H9 (cell line): ENCODE results near the gene FAM228A. TPM values are rescaled to one million over a fixed set of nuclear protein-coding genes. Genes with fewer than 3 reads are reported as not detected.
A peak's percentile ranks its signal among the peaks of the same experiment; 100 is the strongest.

Experiments
- DNase-seq: peaks from one replicate; pipeline ENCODE4 v3.0.0-alpha.2; 2017
- H2AFZ ChIP-seq: one replicate; pipeline ENCODE4 v1.6.1; 2013; ENCODE audit warnings: mild to moderate bottlenecking, low read length, control low read depth, moderate library complexity
- H2AK5ac ChIP-seq: 2 replicates; pipeline ENCODE4 v1.6.1; 2013; ENCODE audit warnings: low read length, control low read depth, mixed read lengths; ENCODE audit not compliant: insufficient read length
- H2BK120ac ChIP-seq: one replicate; pipeline ENCODE4 v1.6.1; 2013; ENCODE audit warnings: low read depth, mild to moderate bottlenecking, low read length, control low read depth, inconsistent platforms; ENCODE audit not compliant: poor library complexity, severe bottlenecking
- H2BK12ac ChIP-seq: 2 replicates; pipeline ENCODE4 v1.6.1; 2013; ENCODE audit warnings: low read length, control low read depth, mixed read lengths, low read depth; ENCODE audit not compliant: insufficient read length
- H2BK15ac ChIP-seq: 2 replicates; pipeline ENCODE4 v1.6.1; 2013; ENCODE audit warnings: low read depth, low read length, control low read depth
- H2BK20ac ChIP-seq: one replicate; pipeline ENCODE4 v1.6.1; 2013; ENCODE audit warnings: low read depth, mild to moderate bottlenecking, low read length, control low read depth, inconsistent platforms; ENCODE audit not compliant: poor library complexity, severe bottlenecking
- H2BK5ac ChIP-seq: 2 replicates; pipeline ENCODE4 v1.6.1; 2013; ENCODE audit warnings: low read length, control low read depth, mixed read lengths; ENCODE audit not compliant: insufficient read length
- H3K14ac ChIP-seq: 2 replicates; pipeline ENCODE4 v1.6.1; 2013; ENCODE audit warnings: low read length, control low read depth; ENCODE audit not compliant: insufficient read depth
- H3K18ac ChIP-seq: 2 replicates; pipeline ENCODE4 v1.6.1; 2013; ENCODE audit warnings: low read depth, mild to moderate bottlenecking, mixed read lengths, low read length, control low read depth; ENCODE audit not compliant: insufficient read length
- H3K23ac ChIP-seq: 2 replicates; pipeline ENCODE4 v1.6.1; 2013; ENCODE audit warnings: low read length, control low read depth, mixed read lengths, low read depth; ENCODE audit not compliant: insufficient read length
- H3K23me2 ChIP-seq: 2 replicates; pipeline ENCODE4 v1.6.1; 2013; ENCODE audit warnings: low read depth, mild to moderate bottlenecking, mixed read lengths, low read length, control low read depth; ENCODE audit not compliant: insufficient read length, poor library complexity, severe bottlenecking
- H3K27ac ChIP-seq: 2 replicates; pipeline ENCODE4 v1.5.1; 2013; ENCODE audit warnings: low read length, control low read depth, mixed read lengths, low read depth; ENCODE audit not compliant: insufficient read length
- H3K27me3 ChIP-seq: 2 replicates; pipeline ENCODE4 v1.6.1; 2013; ENCODE audit warnings: low read length, control low read depth, inconsistent platforms; ENCODE audit not compliant: insufficient read depth
- H3K4ac ChIP-seq: 2 replicates; pipeline ENCODE4 v1.6.1; 2013; ENCODE audit warnings: low read depth, mild to moderate bottlenecking, control low read depth, inconsistent platforms, low read length, moderate library complexity
- H3K4me1 ChIP-seq: 2 replicates; pipeline ENCODE4 v1.6.1; 2013; ENCODE audit warnings: low read length, control low read depth, inconsistent platforms; ENCODE audit not compliant: insufficient read depth
- H3K4me2 ChIP-seq: 2 replicates; pipeline ENCODE4 v1.6.1; 2013; ENCODE audit warnings: low read length, control low read depth, mixed read lengths; ENCODE audit not compliant: insufficient read length, insufficient read depth
- H3K56ac ChIP-seq: 2 replicates; pipeline ENCODE4 v1.6.1; 2013; ENCODE audit warnings: low read depth, mild to moderate bottlenecking, mixed read lengths, low read length, control low read depth; ENCODE audit not compliant: insufficient read length
- H3K79me1 ChIP-seq: 2 replicates; pipeline ENCODE4 v1.6.1; 2013; ENCODE audit warnings: low read depth, mild to moderate bottlenecking, moderate library complexity, low read length, control low read depth, inconsistent platforms; ENCODE audit not compliant: insufficient read depth, poor library complexity, severe bottlenecking
- H3K79me2 ChIP-seq: 2 replicates; pipeline ENCODE4 v1.6.1; 2013; ENCODE audit warnings: low read length, control low read depth, inconsistent platforms; ENCODE audit not compliant: insufficient read depth
- H3K9ac ChIP-seq: 2 replicates; pipeline ENCODE4 v1.6.1; 2013; ENCODE audit warnings: low read length, control low read depth, mixed read lengths; ENCODE audit not compliant: insufficient read length; ENCODE audit errors: extremely low read depth
- H3K9me3 ChIP-seq: one replicate; pipeline ENCODE4 v1.6.1; 2013; ENCODE audit warnings: low read depth, low read length, inconsistent platforms; ENCODE audit not compliant: control insufficient read depth
- H3T11ph ChIP-seq: one replicate; pipeline ENCODE4 v1.6.1; 2013; ENCODE audit warnings: mild to moderate bottlenecking, low read length, control low read depth, inconsistent platforms
- H4K20me1 ChIP-seq: one replicate; pipeline ENCODE4 v1.6.1; 2013; ENCODE audit not compliant: control insufficient read depth, insufficient read length, insufficient read depth
- H4K5ac ChIP-seq: 2 replicates; pipeline ENCODE4 v1.6.1; 2013; ENCODE audit warnings: low read depth, mild to moderate bottlenecking, mixed read lengths, low read length, control low read depth; ENCODE audit not compliant: insufficient read length
- H4K8ac ChIP-seq: replicated peaks from 2 replicates; pipeline ENCODE4 v1.6.1; 2013; ENCODE audit warnings: low read length, control low read depth, mixed read lengths, low read depth; ENCODE audit not compliant: insufficient read length
- H4K91ac ChIP-seq: 2 replicates; pipeline ENCODE4 v1.6.1; 2013; ENCODE audit warnings: low read depth, mild to moderate bottlenecking, moderate library complexity, mixed read lengths, low read length, control low read depth; ENCODE audit not compliant: insufficient read length
- H3K27ac Mint-ChIP-seq, 3 experiments: 2 replicates in 2 of 3; 3 replicates in 1 of 3; pipeline ENCODE4 v1.8.0; 2020 to 2021; ENCODE audit warnings: mixed read lengths in 3 of 3, mild to moderate bottlenecking in 1 of 3, moderate library complexity in 1 of 3
- H3K27me3 Mint-ChIP-seq: 2 replicates; pipeline ENCODE4 v1.8.0; 2021; ENCODE audit warnings: low read depth, mild to moderate bottlenecking, moderate library complexity, mixed read lengths
- H3K36me3 Mint-ChIP-seq, 3 experiments: 2 replicates in 2 of 3; 3 replicates in 1 of 3; pipeline ENCODE4 v1.8.0; 2020 to 2021; ENCODE audit warnings: low read depth in 3 of 3, mixed read lengths in 3 of 3; ENCODE audit not compliant: insufficient read depth in 1 of 3
- H3K4me1 Mint-ChIP-seq, 2 experiments: 2 replicates each; pipeline ENCODE4 v1.8.0; 2020; ENCODE audit warnings: mixed read lengths in 2 of 2
- H3K4me3 Mint-ChIP-seq, 2 experiments: 2 replicates in 1 of 2; 3 replicates in 1 of 2; pipeline ENCODE4 v1.8.0; 2020 to 2021; ENCODE audit warnings: mild to moderate bottlenecking in 2 of 2, mixed read lengths in 2 of 2, moderate library complexity in 1 of 2
- H3K9me3 Mint-ChIP-seq, 2 experiments: 2 replicates in 1 of 2; 3 replicates in 1 of 2; pipeline ENCODE4 v1.8.0; 2020; ENCODE audit warnings: mild to moderate bottlenecking in 2 of 2, mixed read lengths in 2 of 2, moderate library complexity in 1 of 2
- WGBS: extraction: QIAGEN DNeasy Blood & Tissue Kit; methylation state at CpG from one replicate; pipeline ENCODE4 v1.1.7; 2013; ENCODE audit warnings: missing lambda C conversion rate, low lambda C conversion rate, mixed read lengths; ENCODE audit not compliant: insufficient read length; ENCODE audit errors: extremely low coverage; 5-methylcytosine and 5-hydroxymethylcytosine counted together
- total RNA-seq: library from RNA; stranded (reverse); gene quantifications from 2 replicates; pipeline ENCODE4 v1.2.1, GENCODE V29; 2021
- TF ChIP-seq, protein P1 (sequence below): fragments of 200-600 bp; sonication (generic); conservative IDR thresholded peaks from 3 replicates; pipeline ENCODE4 v1.8.0; 2021; ENCODE audit warnings: antibody characterized with exemption, mild to moderate bottlenecking

Gene FAM228A
- total RNA-seq, 1 experiment from 2014 or later: not detected

- Histone ChIP-seq H3K4ac (no peak overlapping the region), H2BK5ac (no peak overlapping the region), H3K4me2 (no peak overlapping the region), H2BK12ac (no peak overlapping the region), H3K23me2 (no peaks in the 10 kb centered on the region), H3K23ac (no peak overlapping the region), H3K14ac (no peak overlapping the region), H4K91ac (no peak overlapping the region), H4K8ac (no peak overlapping the region), H2BK20ac (no peak overlapping the region), H3K56ac (no peak overlapping the region), H2BK15ac (no peak overlapping the region), H3K27me3 (no peaks in the 10 kb centered on the region), H3K79me2 (no peaks in the 10 kb centered on the region), H3K18ac (no peak overlapping the region), H4K20me1 (no peaks in the 10 kb centered on the region), H3T11ph (no peak overlapping the region), H3K4me1 (no peaks in the 10 kb centered on the region), H4K5ac (no peak overlapping the region), H3K79me1 (no peaks in the 10 kb centered on the region), H3K9ac (no peak overlapping the region), H2BK120ac (no peak overlapping the region), H2AFZ (no peak overlapping the region), H2AK5ac (no peak overlapping the region), H3K27ac (no peak overlapping the region), H3K9me3 (no peaks in the 10 kb centered on the region)
- H3K27me3 Mint-ChIP-seq: no peaks in the 10 kb centered on the region; the same call in 1 of the 2 replicates
- H3K9me3 Mint-ChIP-seq: no peaks in the 10 kb centered on the region; a peak in 1 of 5 replicates
- H3K4me3 Mint-ChIP-seq: no peak overlapping the region
- H3K36me3 Mint-ChIP-seq: peaks cover 0 to 7% (median 0%) of the 10 kb centered on the region in 3 experiments; a peak in 3 of 7 replicates
- WGBS: no CpG with 5 or more reads among the region's 12 CpGs
- peaks cover 2 to 16% of the 10 kb centered on the region in 2 experiments; a peak in 2 of 4 replicates for H3K4me1 Mint-ChIP-seq
- TF ChIP-seq, protein P1, sequence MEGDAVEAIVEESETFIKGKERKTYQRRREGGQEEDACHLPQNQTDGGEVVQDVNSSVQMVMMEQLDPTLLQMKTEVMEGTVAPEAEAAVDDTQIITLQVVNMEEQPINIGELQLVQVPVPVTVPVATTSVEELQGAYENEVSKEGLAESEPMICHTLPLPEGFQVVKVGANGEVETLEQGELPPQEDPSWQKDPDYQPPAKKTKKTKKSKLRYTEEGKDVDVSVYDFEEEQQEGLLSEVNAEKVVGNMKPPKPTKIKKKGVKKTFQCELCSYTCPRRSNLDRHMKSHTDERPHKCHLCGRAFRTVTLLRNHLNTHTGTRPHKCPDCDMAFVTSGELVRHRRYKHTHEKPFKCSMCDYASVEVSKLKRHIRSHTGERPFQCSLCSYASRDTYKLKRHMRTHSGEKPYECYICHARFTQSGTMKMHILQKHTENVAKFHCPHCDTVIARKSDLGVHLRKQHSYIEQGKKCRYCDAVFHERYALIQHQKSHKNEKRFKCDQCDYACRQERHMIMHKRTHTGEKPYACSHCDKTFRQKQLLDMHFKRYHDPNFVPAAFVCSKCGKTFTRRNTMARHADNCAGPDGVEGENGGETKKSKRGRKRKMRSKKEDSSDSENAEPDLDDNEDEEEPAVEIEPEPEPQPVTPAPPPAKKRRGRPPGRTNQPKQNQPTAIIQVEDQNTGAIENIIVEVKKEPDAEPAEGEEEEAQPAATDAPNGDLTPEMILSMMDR: no peak
- peak overlapping the region in 1 of 3 experiments; percentile 45; a peak in 1 of 7 replicates for H3K27ac Mint-ChIP-seq
- DNase-seq: no peak
Observed at GRCh38 chr2:24204505-24204904, 29.7 kb downstream of the FAM228A start.
